ENCODE results near the gene ALOX15.

Gene ALOX15

DNA sequence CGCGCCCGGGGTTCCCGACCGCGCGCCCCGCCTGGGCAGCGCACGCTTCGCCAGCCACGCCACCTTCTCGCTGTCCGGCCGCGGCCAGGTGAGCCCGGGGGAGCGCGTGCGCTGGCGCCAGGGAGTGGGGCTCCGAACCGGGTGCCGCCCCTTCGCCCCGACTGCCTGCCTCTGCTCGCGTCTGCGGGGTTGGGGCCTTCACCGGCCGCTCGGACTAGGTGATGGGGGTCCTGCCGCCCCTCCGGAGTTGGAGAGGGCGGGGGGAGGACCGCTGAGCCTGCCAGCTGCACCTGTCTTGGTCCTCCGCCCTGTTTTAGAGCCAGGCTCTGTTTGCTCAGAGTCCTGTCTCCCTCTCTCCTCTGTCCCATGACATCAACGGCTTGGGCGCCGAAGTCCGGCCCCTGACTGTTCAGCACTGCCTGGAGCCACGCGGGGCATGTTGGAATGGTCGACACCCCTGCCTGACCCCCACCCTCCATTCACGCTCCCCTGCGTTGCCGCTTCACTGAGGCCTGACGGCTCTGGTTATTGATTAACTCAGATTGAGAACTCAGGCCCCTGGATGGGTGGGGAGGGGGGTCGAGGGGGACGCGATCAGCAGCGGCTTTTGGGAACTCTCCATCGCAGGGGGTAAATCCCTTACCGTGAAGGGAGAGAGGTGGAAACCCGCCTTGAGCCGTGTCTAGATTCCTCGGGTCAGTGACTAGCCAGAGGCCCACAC lies 56.4 kb downstream of the ALOX15 start:
- Histone ChIP-seq H2BK12ac (ENCODE audit: low read length) (peak overlapping the region; percentile 97), H3K4me3 (ENCODE audit: low read length in 2 of 2) (peak overlapping the region in 1 of 2 donors; percentile 89), H2AFZ (ENCODE audit: low read length) (no peak overlapping the region), H3K79me1 (ENCODE audit: low read depth, low read length) (peaks cover 10% of the 10 kb centered on the region), H3K4ac (ENCODE audit: low read length) (no peak overlapping the region), H3K4me1 (ENCODE audit: control insufficient read depth in 2 of 2, insufficient read depth in 1 of 2, low read depth in 1 of 2, low read length in 2 of 2) (peaks cover 7 to 19% of the 10 kb centered on the region in 2 donors), H3K36me3 (replicated peaks in 1 of 2; ENCODE audit: control insufficient read depth in 2 of 2, insufficient read depth in 2 of 2, low read length in 2 of 2) (no peaks in the 10 kb centered on the region), H3K27ac (replicated peaks; ENCODE audit: low read length) (no peak overlapping the region), H4K8ac (ENCODE audit: low read depth, low read length) (peak overlapping the region; percentile 65), H3K27me3 (ENCODE audit: control insufficient read depth in 3 of 3, insufficient read depth in 3 of 3, low read depth in 1 of 3, low read length in 3 of 3) (peaks cover 4 to 93% (median 22%) of the 10 kb centered on the region in 3 experiments), H2BK5ac (ENCODE audit: low read length) (no peak overlapping the region), H3K23ac (ENCODE audit: low read depth, low read length, poor library complexity) (peak overlapping the region; percentile 68), H3K9me3 (replicated peaks in 1 of 2; ENCODE audit: control insufficient read depth in 2 of 2, insufficient read depth in 1 of 2, low read depth in 1 of 2, low read length in 2 of 2) (peaks cover 0 to 2% of the 10 kb centered on the region in 2 donors), H2BK120ac (ENCODE audit: low read depth, low read length) (no peak overlapping the region), H3K9ac (ENCODE audit: low read depth, low read length, poor library complexity) (peak overlapping the region; percentile 88), H3K4me2 (ENCODE audit: insufficient read depth, low read length, poor library complexity, severe bottlenecking) (peak overlapping the region; percentile 100), H4K91ac (ENCODE audit: low read depth, low read length, poor library complexity) (no peak overlapping the region), H3K18ac (ENCODE audit: low read length) (peak overlapping the region; percentile 99), H3K14ac (ENCODE audit: low read length) (peak overlapping the region; percentile 71), H2BK15ac (ENCODE audit: low read length) (peak overlapping the region; percentile 91), H2AK5ac (ENCODE audit: low read depth, low read length) (peak overlapping the region; percentile 93)
- WGBS, 2 donors (ENCODE audit: extremely low coverage in 2 of 2, insufficient read length in 2 of 2, insufficient replicate concordance in 1 of 2) = no CpG with 5 or more reads among the region's 57 CpGs
- no peak for DNase-seq (ENCODE audit: low spot score)

DNA sequence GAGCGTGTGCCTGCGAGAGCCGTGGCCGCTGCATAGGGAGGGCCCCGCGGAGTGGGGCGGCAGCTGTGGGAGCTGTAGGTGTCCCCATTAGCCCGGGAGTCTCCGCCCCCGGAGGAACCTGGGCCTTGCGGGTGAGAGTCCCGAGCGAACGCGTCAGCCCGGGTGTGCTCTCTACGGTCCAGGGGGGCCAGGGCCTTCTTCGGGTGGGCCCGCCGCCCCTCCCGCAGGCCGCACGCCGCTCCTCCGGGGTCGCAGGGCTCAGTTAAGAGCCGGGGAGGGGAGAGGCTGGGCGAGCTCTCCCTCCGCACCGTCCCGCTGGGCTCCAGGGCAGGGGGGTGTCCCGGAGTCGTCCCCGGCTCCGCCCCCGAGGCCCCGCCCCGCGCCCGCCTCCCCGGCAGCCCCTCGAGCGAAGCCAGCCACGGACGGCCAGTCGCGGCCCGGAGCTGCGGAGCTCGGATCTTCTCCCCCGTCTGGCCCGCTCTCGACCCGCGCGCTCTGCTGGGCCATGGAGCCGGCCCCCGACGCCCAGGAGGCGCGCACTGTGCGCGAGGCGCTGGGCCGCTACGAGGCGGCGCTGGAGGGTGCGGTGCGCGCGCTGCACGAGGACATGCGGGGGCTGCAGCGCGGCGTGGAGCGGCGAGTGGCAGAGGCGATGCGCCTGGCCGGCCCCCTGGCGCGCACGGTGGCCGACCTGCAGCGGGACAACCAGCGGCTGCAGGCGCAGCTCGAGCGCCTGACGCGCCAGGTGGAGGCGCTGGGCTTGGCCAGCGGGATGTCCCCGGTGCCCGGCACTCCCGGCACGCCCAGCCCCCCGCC lies 57.2 kb downstream of the ALOX15 start, which contains the start of gene SMTNL2:
Gene SMTNL2, plus strand, starts transcription at position 429 of the 816 bp plus-strand sequence. Its CDS starts 77 bp downstream, at position 506.
- Histone ChIP-seq H2BK15ac (ENCODE audit: low read length) (peak within 1 kb of the TSS; percentile 91), H3K23ac (ENCODE audit: low read depth, low read length, poor library complexity) (peak within 1 kb of the TSS; percentile 68), H3K4ac (ENCODE audit: low read length) (no peak within 1 kb of the TSS), H2AK5ac (ENCODE audit: low read depth, low read length) (peak within 1 kb of the TSS; percentile 93), H4K91ac (ENCODE audit: low read depth, low read length, poor library complexity) (no peak within 1 kb of the TSS), H3K36me3 (replicated peaks in 1 of 2; ENCODE audit: control insufficient read depth in 2 of 2, insufficient read depth in 2 of 2, low read length in 2 of 2) (no peaks in the 10 kb centered on the region), H3K9me3 (replicated peaks in 1 of 2; ENCODE audit: control insufficient read depth in 2 of 2, insufficient read depth in 1 of 2, low read depth in 1 of 2, low read length in 2 of 2) (peaks cover 0 to 4% of the 10 kb centered on the region in 2 donors), H2BK5ac (ENCODE audit: low read length) (peak within 1 kb of the TSS; percentile 90), H3K9ac (ENCODE audit: low read depth, low read length, poor library complexity) (peak within 1 kb of the TSS; percentile 97), H2BK120ac (ENCODE audit: low read depth, low read length) (no peak within 1 kb of the TSS), H3K14ac (ENCODE audit: low read length) (peak within 1 kb of the TSS; percentile 100), H3K4me3 (ENCODE audit: low read length in 2 of 2) (peak within 1 kb of the TSS; percentile 32 to 89), H3K18ac (ENCODE audit: low read length) (peak within 1 kb of the TSS; percentile 99), H4K8ac (ENCODE audit: low read depth, low read length) (peak within 1 kb of the TSS; percentile 65), H2BK12ac (ENCODE audit: low read length) (peak within 1 kb of the TSS; percentile 97), H3K4me1 (ENCODE audit: control insufficient read depth in 2 of 2, insufficient read depth in 1 of 2, low read depth in 1 of 2, low read length in 2 of 2) (peaks cover 7 to 19% of the 10 kb centered on the region in 2 donors), H3K4me2 (ENCODE audit: insufficient read depth, low read length, poor library complexity, severe bottlenecking) (peak within 1 kb of the TSS; percentile 100), H2AFZ (ENCODE audit: low read length) (peak within 1 kb of the TSS; percentile 90), H3K27me3 (ENCODE audit: control insufficient read depth in 3 of 3, insufficient read depth in 3 of 3, low read depth in 1 of 3, low read length in 3 of 3) (peaks cover 4 to 94% (median 22%) of the 10 kb centered on the region in 3 experiments), H3K27ac (replicated peaks; ENCODE audit: low read length) (no peak within 1 kb of the TSS), H3K79me1 (ENCODE audit: low read depth, low read length) (peaks cover 10% of the 10 kb centered on the region)
- DNase-seq (ENCODE audit: low spot score) = no peak
- no CpG with 5 or more reads among the region's 100 CpGs for WGBS, 2 donors (ENCODE audit: extremely low coverage in 2 of 2, insufficient read length in 2 of 2, insufficient replicate concordance in 1 of 2)

DNA sequence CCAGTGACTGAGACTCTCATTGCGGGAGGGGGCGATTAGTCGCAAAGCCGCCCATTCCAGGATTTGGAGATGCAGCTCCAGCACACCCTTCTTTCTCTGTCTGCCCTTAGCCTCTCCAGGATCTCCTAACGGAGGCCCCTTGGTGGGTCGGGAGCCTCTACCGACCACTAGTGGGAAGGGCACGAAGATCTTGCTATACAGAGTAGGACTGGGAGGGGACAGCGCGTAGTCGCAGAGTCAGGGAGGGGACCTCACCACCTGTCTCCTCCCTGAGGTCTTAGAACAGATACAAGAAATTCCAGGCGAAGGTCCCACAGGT lies 57.7 kb downstream of the ALOX15 start:
- H3K79me1 ChIP-seq (ENCODE audit: low read depth, low read length) = peaks cover 10% of the 10 kb centered on the region
- H3K4ac ChIP-seq (ENCODE audit: low read length) = no peak overlapping the region
- H2BK5ac ChIP-seq (ENCODE audit: low read length) = peak overlapping the region; percentile 90
- H3K9me3 ChIP-seq (replicated peaks in 1 of 2; ENCODE audit: control insufficient read depth in 2 of 2, insufficient read depth in 1 of 2, low read depth in 1 of 2, low read length in 2 of 2) = peaks cover 0 to 3% of the 10 kb centered on the region in 2 donors
- peak overlapping the region; percentile 90 for H2AFZ ChIP-seq (ENCODE audit: low read length)
- no peak overlapping the region for H3K9ac ChIP-seq (ENCODE audit: low read depth, low read length, poor library complexity)
- H2BK120ac ChIP-seq (ENCODE audit: low read depth, low read length) = no peak overlapping the region
- no peak for DNase-seq (ENCODE audit: low spot score)
- peak overlapping the region; percentile 81 for H2AK5ac ChIP-seq (ENCODE audit: low read depth, low read length)
- no peak overlapping the region for H4K8ac ChIP-seq (ENCODE audit: low read depth, low read length)
- no peak overlapping the region for H4K91ac ChIP-seq (ENCODE audit: low read depth, low read length, poor library complexity)
- no peak overlapping the region for H2BK12ac ChIP-seq (ENCODE audit: low read length)
- peak overlapping the region; percentile 32 to 79 for H3K4me3 ChIP-seq (ENCODE audit: low read length in 2 of 2)
- peak overlapping the region; percentile 100 for H3K4me2 ChIP-seq (ENCODE audit: insufficient read depth, low read length, poor library complexity, severe bottlenecking)
- H3K4me1 ChIP-seq (ENCODE audit: control insufficient read depth in 2 of 2, insufficient read depth in 1 of 2, low read depth in 1 of 2, low read length in 2 of 2) = peaks cover 7 to 19% of the 10 kb centered on the region in 2 donors
- H3K27me3 ChIP-seq (ENCODE audit: control insufficient read depth in 3 of 3, insufficient read depth in 3 of 3, low read depth in 1 of 3, low read length in 3 of 3) = peaks cover 4 to 88% (median 22%) of the 10 kb centered on the region in 3 experiments
- no peak overlapping the region for H3K27ac ChIP-seq (replicated peaks; ENCODE audit: low read length)
- peak overlapping the region; percentile 80 for H3K18ac ChIP-seq (ENCODE audit: low read length)
- peak overlapping the region; percentile 91 for H2BK15ac ChIP-seq (ENCODE audit: low read length)
- peak overlapping the region; percentile 44 for H3K23ac ChIP-seq (ENCODE audit: low read depth, low read length, poor library complexity)
- no peaks in the 10 kb centered on the region for H3K36me3 ChIP-seq (replicated peaks in 1 of 2; ENCODE audit: control insufficient read depth in 2 of 2, insufficient read depth in 2 of 2, low read length in 2 of 2)
- WGBS, 2 donors (ENCODE audit: extremely low coverage in 2 of 2, insufficient read length in 2 of 2, insufficient replicate concordance in 1 of 2) = no CpG with 5 or more reads among the region's 12 CpGs
- H3K14ac ChIP-seq (ENCODE audit: low read length) = no peak overlapping the region

DNA sequence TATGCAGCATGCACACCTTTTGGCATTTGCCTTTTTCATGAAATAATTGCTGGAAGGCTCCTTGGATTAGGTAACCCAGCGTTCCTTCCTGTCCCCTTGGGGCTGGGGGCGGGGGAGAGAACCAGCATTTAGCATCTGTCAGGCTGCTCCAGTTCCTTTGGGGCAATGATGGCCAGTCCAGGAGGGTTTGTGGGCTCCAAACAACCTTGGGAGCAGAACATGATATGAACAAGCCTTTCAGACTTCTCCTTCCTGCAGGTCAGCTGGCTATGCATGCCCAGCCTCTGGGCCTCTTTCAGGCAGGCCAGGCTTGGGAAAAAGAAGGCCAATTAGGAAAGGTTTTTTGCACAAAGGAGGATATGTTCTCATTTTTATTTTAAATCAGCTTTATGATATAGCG lies 58.3 kb downstream of the ALOX15 start:
- Histone ChIP-seq H2BK15ac (ENCODE audit: low read length) (peak overlapping the region; percentile 100), H2AFZ (ENCODE audit: low read length) (no peak overlapping the region), H3K23ac (ENCODE audit: low read depth, low read length, poor library complexity) (no peak overlapping the region), H3K36me3 (replicated peaks in 1 of 2; ENCODE audit: control insufficient read depth in 2 of 2, insufficient read depth in 2 of 2, low read length in 2 of 2) (no peaks in the 10 kb centered on the region), H2BK12ac (ENCODE audit: low read length) (no peak overlapping the region), H3K4me1 (ENCODE audit: control insufficient read depth in 2 of 2, insufficient read depth in 1 of 2, low read depth in 1 of 2, low read length in 2 of 2) (peaks cover 7 to 19% of the 10 kb centered on the region in 2 donors), H3K4ac (ENCODE audit: low read length) (no peak overlapping the region), H3K79me1 (ENCODE audit: low read depth, low read length) (peaks cover 10% of the 10 kb centered on the region), H3K18ac (ENCODE audit: low read length) (peak overlapping the region; percentile 56), H2AK5ac (ENCODE audit: low read depth, low read length) (peak overlapping the region; percentile 99), H3K14ac (ENCODE audit: low read length) (no peak overlapping the region), H3K4me2 (ENCODE audit: insufficient read depth, low read length, poor library complexity, severe bottlenecking) (no peak overlapping the region), H3K9ac (ENCODE audit: low read depth, low read length, poor library complexity) (peak overlapping the region; percentile 32), H4K91ac (ENCODE audit: low read depth, low read length, poor library complexity) (no peak overlapping the region), H3K27me3 (ENCODE audit: control insufficient read depth in 3 of 3, insufficient read depth in 3 of 3, low read depth in 1 of 3, low read length in 3 of 3) (peaks cover 4 to 83% (median 22%) of the 10 kb centered on the region in 3 experiments), H3K9me3 (replicated peaks in 1 of 2; ENCODE audit: control insufficient read depth in 2 of 2, insufficient read depth in 1 of 2, low read depth in 1 of 2, low read length in 2 of 2) (peaks cover 0 to 2% of the 10 kb centered on the region in 2 donors), H4K8ac (ENCODE audit: low read depth, low read length) (no peak overlapping the region), H2BK120ac (ENCODE audit: low read depth, low read length) (no peak overlapping the region), H2BK5ac (ENCODE audit: low read length) (no peak overlapping the region), H3K27ac (replicated peaks; ENCODE audit: low read length) (no peak overlapping the region), H3K4me3 (ENCODE audit: low read length in 2 of 2) (no peak overlapping the region)
- WGBS, 2 donors (ENCODE audit: extremely low coverage in 2 of 2, insufficient read length in 2 of 2, insufficient replicate concordance in 1 of 2) = no CpG with 5 or more reads among the region's 3 CpGs
- no peak for DNase-seq (ENCODE audit: low spot score)
